ENCODE measurements around the gene EGFL7.

GRCh38 chr9:136673975-136674785 lies 11.5 kb downstream of the EGFL7 start:
- no peak for TF ChIP-seq CTCF (IDR thresholded peaks at IDR 0.05)
- TF ChIP-seq MAX (CRISPR knock-in tag; IDR thresholded peaks at IDR 0.05): no peak
- TF ChIP-seq USF1 (CRISPR knock-in tag; IDR thresholded peaks at IDR 0.05): no peak
